Activated CD8-positive, alpha-beta memory T cell treated with anti-CD3 and anti-CD28 coated beads for 4 hours (primary cell): ENCODE data around the gene MAML1.

Experiments used
- DNase-seq, 2 donors: peaks; one replicate each; pipeline ENCODE4 v3.0.0-alpha.2; 2020; ENCODE audit warnings: low read depth in 2 of 2

MAML1 gene

GRCh38 chr5:179822059-179822432 lies 89.4 kb downstream of the MAML1 start:
- DNase-seq: no peak

GRCh38 chr5:179822444-179822990 lies 89.9 kb downstream of the MAML1 start:
- DNase-seq: no peak

- DNase-seq: no peak
Measured at GRCh38 chr5:179823937-179824744, 91.5 kb downstream of the MAML1 start.

- no peak for DNase-seq
Measured at GRCh38 chr5:179824745-179825112, 92.1 kb downstream of the MAML1 start.

GRCh38 chr5:179825655-179826182 lies 93.1 kb downstream of the MAML1 start:
- DNase-seq: no peak
